Chondrocyte (in vitro differentiated cells): Measurements from ENCODE around the gene GPBAR1. TPM values are rescaled to one million over a fixed set of nuclear protein-coding genes. Genes with fewer than 3 reads are reported as not detected.

Experiments used
- DNase-seq: peaks from one replicate; pipeline ENCODE4 v3.0.0; 2021; ENCODE audit warnings: mixed read lengths, low spot score
- H3K27ac Mint-ChIP-seq: one replicate; pipeline ENCODE4 v1.8.0; 2021; ENCODE audit warnings: mild to moderate bottlenecking, moderate library complexity, mixed read lengths; ENCODE audit not compliant: unreplicated experiment
- H3K27me3 Mint-ChIP-seq: 2 replicates; pipeline ENCODE4 v1.8.0; 2021; ENCODE audit warnings: low read depth, mixed read lengths
- H3K36me3 Mint-ChIP-seq: 2 replicates; pipeline ENCODE4 v1.8.0; 2021; ENCODE audit warnings: low read depth, mixed read lengths
- H3K4me1 Mint-ChIP-seq: 2 replicates; pipeline ENCODE4 v1.8.0; 2021; ENCODE audit warnings: low read depth, mild to moderate bottlenecking, mixed read lengths
- H3K4me3 Mint-ChIP-seq: one replicate; pipeline ENCODE4 v1.8.0; 2021; ENCODE audit warnings: mild to moderate bottlenecking, moderate library complexity, mixed read lengths; ENCODE audit not compliant: unreplicated experiment
- H3K9me3 Mint-ChIP-seq: 2 replicates; pipeline ENCODE4 v1.8.0; 2021; ENCODE audit warnings: low read depth, mixed read lengths
- total RNA-seq: library from RNA; stranded (reverse); gene quantifications from 3 replicates; pipeline ENCODE4 v1.2.1, GENCODE V29; 2021
- TF ChIP-seq, protein P1 (sequence below): fragments of 200-600 bp; sonication (generic); IDR thresholded peaks from 2 replicates; pipeline ENCODE4 v1.5.0; 2021; ENCODE audit warnings: antibody characterized with exemption, mild to moderate bottlenecking, moderate library complexity

GPBAR1 gene
- total RNA-seq, 1 donor from 2014 or later, result 0.10 TPM

DNA sequence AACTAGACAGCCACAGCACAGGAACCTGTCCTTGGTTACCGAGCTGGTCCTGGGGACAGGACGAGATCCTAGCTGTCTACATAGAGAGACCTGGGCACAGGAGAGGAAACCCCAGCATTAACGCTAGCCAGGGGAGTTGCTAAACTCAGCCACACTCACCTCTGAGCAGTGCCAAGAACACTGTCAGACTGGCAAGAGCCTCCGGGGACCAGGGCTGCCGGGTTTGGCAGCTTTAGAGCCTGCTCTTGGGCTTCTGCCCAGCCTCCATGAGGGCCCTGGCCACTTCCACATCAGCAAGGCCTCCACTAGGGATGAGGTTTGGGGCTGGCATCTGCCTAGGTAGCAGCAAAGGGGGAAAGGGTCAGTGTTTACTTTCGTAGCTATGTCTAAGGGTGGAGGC lies 24.8 kb downstream of the GPBAR1 start:
- H3K4me1 Mint-ChIP-seq, result peaks cover 79% of the 10 kb centered on the region

DNA sequence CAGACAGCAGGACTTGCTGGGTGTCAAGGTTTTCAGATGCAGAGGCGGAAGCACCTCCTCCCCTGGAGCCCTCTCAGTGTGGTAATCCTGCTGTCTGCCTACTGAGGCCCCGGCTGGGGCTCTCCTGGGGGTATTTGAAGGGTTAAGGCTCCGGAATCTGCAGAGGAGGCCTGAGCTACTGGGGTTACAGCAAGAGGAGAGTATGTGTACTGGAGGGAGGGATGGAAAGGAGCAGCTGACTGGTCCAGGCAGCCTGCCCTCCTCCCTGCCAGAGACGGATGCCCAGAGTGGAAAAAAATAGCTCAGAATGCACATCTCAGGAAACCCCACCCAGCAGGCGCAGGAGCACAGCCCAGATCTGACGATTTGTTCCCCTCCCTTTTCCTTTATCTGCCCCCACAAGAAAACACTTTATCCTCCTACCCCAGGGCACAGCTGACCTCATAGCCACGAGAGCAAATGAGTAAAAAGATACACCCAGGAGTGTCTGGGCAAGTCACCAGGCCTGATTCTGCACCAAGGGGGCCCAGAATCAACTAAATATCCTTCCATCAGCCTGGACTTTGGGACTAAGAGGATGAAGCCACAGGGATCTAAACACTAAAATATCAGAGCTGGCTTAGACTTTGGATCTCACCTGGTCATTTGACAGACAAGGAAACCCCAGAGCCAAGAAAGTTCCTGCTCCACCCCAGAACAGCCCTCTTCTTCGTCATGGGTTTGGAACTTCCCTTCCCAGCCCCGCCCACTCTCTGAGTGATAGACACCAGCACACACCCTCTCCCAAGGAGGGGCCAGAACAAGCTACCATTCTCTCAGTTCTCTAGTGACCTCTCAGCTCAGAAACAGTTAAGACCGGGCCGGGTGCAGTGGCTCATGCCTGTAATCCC lies 26.0 kb downstream of the GPBAR1 start:
- H3K36me3 Mint-ChIP-seq, result peaks cover 2% of the 10 kb centered on the region
- H3K4me1 Mint-ChIP-seq, result peaks cover 88% of the 10 kb centered on the region
- no peak for DNase-seq
- H3K27ac Mint-ChIP-seq, result peak overlapping the region; percentile 98
- no peaks in the 10 kb centered on the region for H3K27me3 Mint-ChIP-seq
- TF ChIP-seq, protein P1, sequence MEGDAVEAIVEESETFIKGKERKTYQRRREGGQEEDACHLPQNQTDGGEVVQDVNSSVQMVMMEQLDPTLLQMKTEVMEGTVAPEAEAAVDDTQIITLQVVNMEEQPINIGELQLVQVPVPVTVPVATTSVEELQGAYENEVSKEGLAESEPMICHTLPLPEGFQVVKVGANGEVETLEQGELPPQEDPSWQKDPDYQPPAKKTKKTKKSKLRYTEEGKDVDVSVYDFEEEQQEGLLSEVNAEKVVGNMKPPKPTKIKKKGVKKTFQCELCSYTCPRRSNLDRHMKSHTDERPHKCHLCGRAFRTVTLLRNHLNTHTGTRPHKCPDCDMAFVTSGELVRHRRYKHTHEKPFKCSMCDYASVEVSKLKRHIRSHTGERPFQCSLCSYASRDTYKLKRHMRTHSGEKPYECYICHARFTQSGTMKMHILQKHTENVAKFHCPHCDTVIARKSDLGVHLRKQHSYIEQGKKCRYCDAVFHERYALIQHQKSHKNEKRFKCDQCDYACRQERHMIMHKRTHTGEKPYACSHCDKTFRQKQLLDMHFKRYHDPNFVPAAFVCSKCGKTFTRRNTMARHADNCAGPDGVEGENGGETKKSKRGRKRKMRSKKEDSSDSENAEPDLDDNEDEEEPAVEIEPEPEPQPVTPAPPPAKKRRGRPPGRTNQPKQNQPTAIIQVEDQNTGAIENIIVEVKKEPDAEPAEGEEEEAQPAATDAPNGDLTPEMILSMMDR, result no peak
- peak overlapping the region; percentile 75 for H3K4me3 Mint-ChIP-seq
- H3K9me3 Mint-ChIP-seq, result no peaks in the 10 kb centered on the region

More for the DNA sequence above, 24.8 kb downstream of the GPBAR1 start:
- no peaks in the 10 kb centered on the region for H3K27me3 Mint-ChIP-seq
- H3K9me3 Mint-ChIP-seq, result no peaks in the 10 kb centered on the region
- TF ChIP-seq, protein P1, result no peak
- peak overlapping the region; percentile 75 for H3K4me3 Mint-ChIP-seq
- peaks cover 4% of the 10 kb centered on the region for H3K36me3 Mint-ChIP-seq
- H3K27ac Mint-ChIP-seq, result peak overlapping the region; percentile 98
- no peak for DNase-seq

DNA sequence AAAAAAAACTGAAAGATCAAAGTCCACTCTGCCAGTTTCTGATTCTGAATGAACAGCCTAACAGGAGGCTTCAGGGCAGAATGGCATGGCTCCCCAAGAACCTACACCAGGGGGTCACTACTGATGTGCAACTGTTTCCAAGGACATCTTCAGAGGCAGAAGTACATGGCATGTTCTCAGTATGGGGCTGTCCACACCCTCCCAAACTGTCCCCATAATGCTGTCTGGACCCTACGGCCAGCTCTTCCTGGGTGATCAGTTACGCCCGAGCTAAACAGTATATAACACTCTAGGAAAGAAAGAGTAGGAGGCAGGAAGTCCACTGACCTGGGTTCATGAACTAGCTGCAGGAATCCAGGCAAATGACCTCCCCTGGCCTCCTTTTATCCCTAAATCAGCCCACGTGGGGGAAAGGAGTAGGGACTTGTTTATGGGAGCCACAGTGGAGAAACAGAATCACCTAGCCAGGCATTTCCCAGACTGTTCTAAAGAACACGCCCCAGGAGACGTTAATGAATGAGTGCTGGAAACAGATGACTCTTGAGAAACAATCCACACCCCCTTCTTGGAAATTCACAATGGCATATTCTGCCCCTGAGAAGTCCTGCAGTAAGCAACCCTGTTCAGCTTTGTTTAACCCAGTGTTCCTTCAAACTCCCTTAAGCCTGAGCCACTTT lies 29.0 kb downstream of the GPBAR1 start:
- no peak for DNase-seq

DNA sequence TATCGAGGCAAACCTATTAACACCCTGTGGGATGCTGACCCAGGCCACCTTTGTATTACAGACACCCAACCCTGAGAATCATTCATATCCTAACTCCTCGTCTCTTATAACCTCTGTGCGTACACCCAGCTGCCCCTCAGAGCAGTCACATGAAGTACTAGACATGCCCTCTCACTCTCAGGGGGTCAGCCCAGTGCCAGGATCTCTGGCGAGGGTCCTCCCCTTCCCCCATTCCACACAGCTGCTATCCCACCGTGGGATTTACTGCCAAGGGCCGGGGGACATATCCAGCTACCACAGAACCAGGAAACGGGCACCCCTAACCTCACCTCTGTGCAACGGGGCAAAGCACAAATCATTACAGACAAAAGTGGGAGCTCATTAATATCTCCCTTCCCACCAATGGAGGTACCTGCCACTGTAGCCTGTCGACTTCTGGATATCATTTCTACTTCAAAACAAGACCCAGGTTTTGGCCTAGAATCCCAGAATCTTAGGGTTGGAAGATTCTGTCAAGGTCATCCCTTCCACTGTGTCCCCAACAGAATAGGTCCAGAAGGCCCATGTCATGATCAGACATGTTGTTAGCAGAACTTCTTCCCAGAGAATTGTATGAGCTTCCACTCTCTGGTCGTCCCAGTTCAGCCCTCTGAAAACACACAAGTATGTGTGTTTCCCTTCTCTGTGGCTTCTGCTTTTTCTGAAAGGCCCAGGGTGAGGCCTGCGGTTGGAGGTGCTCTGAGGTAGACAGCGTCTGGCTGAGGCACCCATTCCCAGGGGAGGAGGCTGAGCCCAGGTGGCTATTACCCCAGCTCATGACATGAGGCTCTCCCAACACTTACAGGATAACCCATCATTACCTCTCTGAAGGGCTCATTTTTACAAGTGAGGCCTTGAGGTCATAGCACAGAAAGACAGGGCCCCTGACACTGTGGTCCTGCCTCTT lies 29.8 kb downstream of the GPBAR1 start:
- Mint-ChIP-seq H3K27ac (peak overlapping the region; percentile 90), H3K9me3 (no peaks in the 10 kb centered on the region), H3K4me1 (peaks cover 70% of the 10 kb centered on the region), H3K27me3 (no peaks in the 10 kb centered on the region), H3K36me3 (no peaks in the 10 kb centered on the region), H3K4me3 (peak overlapping the region; percentile 87)
- TF ChIP-seq, protein P1, result no peak
- DNase-seq, result no peak

More for the DNA sequence above, 29.0 kb downstream of the GPBAR1 start:
- Mint-ChIP-seq H3K27me3 (no peaks in the 10 kb centered on the region), H3K4me1 (peaks cover 72% of the 10 kb centered on the region), H3K27ac (peak overlapping the region; percentile 90), H3K4me3 (peak overlapping the region; percentile 87), H3K9me3 (no peaks in the 10 kb centered on the region), H3K36me3 (peaks cover 2% of the 10 kb centered on the region)
- TF ChIP-seq, protein P1, result no peak
